Endodermal cell (in vitro differentiated cells): ENCODE data around the gene SFXN5. TPM values are rescaled to one million over a fixed set of nuclear protein-coding genes. Genes with fewer than 3 reads are reported as not detected.
"Not testable (repeated sequence)": the region's sequence is repeated elsewhere in the genome, so short reads cannot be mapped to it uniquely, and the experiment has no call there.

Experiments
- DNase-seq: peaks from one replicate; pipeline ENCODE4 v3.0.0-alpha.2; 2017
- H3K27ac ChIP-seq: 2 replicates; pipeline ENCODE4 v1.5.1; 2013; ENCODE audit warnings: mild to moderate bottlenecking, low read depth, low read length, moderate library complexity
- H3K27me3 ChIP-seq: 2 replicates; pipeline ENCODE4 v1.6.1; 2013; ENCODE audit warnings: mild to moderate bottlenecking, low read length, moderate library complexity; ENCODE audit not compliant: insufficient read depth, control insufficient read depth, poor library complexity, severe bottlenecking
- H3K36me3 ChIP-seq: 2 replicates; pipeline ENCODE4 v1.7.0; 2013; ENCODE audit warnings: mild to moderate bottlenecking, low read length, moderate library complexity; ENCODE audit not compliant: control insufficient read depth, insufficient read depth
- H3K4me1 ChIP-seq: one replicate; pipeline ENCODE4 v1.7.0; 2013; ENCODE audit warnings: low read length; ENCODE audit not compliant: control insufficient read depth, insufficient read depth
- H3K4me3 ChIP-seq: 2 replicates; pipeline ENCODE4 v1.5.1; 2013; ENCODE audit warnings: mild to moderate bottlenecking, low read length, moderate library complexity
- H3K9ac ChIP-seq: 2 replicates; pipeline ENCODE4 v1.6.1; 2013; ENCODE audit warnings: mild to moderate bottlenecking, low read length, moderate library complexity; ENCODE audit not compliant: poor library complexity, severe bottlenecking; ENCODE audit errors: extremely low read depth
- H3K9me3 ChIP-seq: 2 replicates; pipeline ENCODE4 v1.6.1; 2013; ENCODE audit warnings: mild to moderate bottlenecking, low read length, moderate library complexity; ENCODE audit not compliant: control insufficient read depth
- H3K27ac Mint-ChIP-seq: 2 replicates; pipeline ENCODE4 v1.8.0; 2020; ENCODE audit warnings: mixed read lengths
- H3K27me3 Mint-ChIP-seq: 2 replicates; pipeline ENCODE4 v1.8.0; 2021; ENCODE audit warnings: mild to moderate bottlenecking, mixed read lengths; ENCODE audit not compliant: insufficient read depth
- H3K36me3 Mint-ChIP-seq: 2 replicates; pipeline ENCODE4 v1.8.0; 2020; ENCODE audit warnings: low read depth, mixed read lengths
- H3K4me1 Mint-ChIP-seq: 2 replicates; pipeline ENCODE4 v1.8.0; 2020; ENCODE audit warnings: mixed read lengths
- H3K4me3 Mint-ChIP-seq: 2 replicates; pipeline ENCODE4 v1.8.0; 2020; ENCODE audit warnings: mild to moderate bottlenecking, moderate library complexity, mixed read lengths
- H3K9me3 Mint-ChIP-seq: 2 replicates; pipeline ENCODE4 v1.8.0; 2020; ENCODE audit warnings: mild to moderate bottlenecking, mixed read lengths
- WGBS, 2 experiments: methylation state at CpG; one replicate each; pipeline versions ENCODE4 v1.1.5 to v1.1.7; 2013; ENCODE audit warnings: missing lambda C conversion rate in 2 of 2, mixed read lengths in 1 of 2; ENCODE audit not compliant: insufficient coverage in 1 of 2, insufficient read length in 1 of 2; 5-methylcytosine and 5-hydroxymethylcytosine counted together
- total RNA-seq, 2 donors: library from RNA; stranded (reverse); fragmentation: NEBNext Ultra II Directional in 1 of 2; extraction: Animal tissue kit (Norgen Biotek cat#: 25700) in 1 of 2; gene quantifications; 2 replicates in 1 of 2; 3 replicates in 1 of 2; pipeline ENCODE4 v1.2.1, GENCODE V29; 2021
- TF ChIP-seq, protein P1 (sequence below): fragments of 200-600 bp; sonication (generic); conservative IDR thresholded peaks from 2 replicates; pipeline ENCODE4 v1.5.0; 2021; ENCODE audit warnings: antibody characterized with exemption, mild to moderate bottlenecking

SFXN5 gene
- total RNA-seq, 2 donors from 2014 or later, result 30.7 to 32.8 TPM

DNA sequence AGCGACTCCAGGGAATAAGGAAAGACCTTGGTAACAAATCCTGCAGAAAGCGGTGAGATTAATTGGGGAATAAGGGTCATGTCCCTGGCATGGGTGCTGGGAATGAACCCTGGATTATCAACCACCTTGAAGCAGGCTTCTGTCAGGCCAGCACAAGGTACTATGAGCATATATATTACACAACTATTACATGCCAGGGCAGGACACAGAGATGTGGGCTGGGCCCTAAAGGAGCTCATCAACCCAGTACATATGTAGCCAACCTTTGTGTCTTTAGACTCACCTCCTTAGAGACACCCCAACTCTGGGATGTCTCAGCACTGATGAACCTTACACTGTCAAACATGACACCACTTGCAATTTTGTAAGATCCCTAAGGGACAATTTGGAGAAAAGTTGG is 3.4 kb downstream of the SFXN5 start:
- peaks cover 9% of the 10 kb centered on the region for H3K36me3 Mint-ChIP-seq
- no peak overlapping the region for H3K4me3 Mint-ChIP-seq
- Histone ChIP-seq H3K9ac (no peak overlapping the region), H3K4me1 (peaks cover 3% of the 10 kb centered on the region), H3K9me3 (no peaks in the 10 kb centered on the region), H3K4me3 (no peak overlapping the region), H3K27ac (no peak overlapping the region), H3K36me3 (no peaks in the 10 kb centered on the region), H3K27me3 (no peaks in the 10 kb centered on the region)
- DNase-seq, result peak; percentile 24
- 95% methylated on average over 2 of the region's 2 CpGs; no CpG with 5 or more reads in 1 of the 2 experiments for WGBS, 2 experiments
- H3K27me3 Mint-ChIP-seq, result no peaks in the 10 kb centered on the region
- H3K4me1 Mint-ChIP-seq, result peaks cover 41% of the 10 kb centered on the region
- H3K27ac Mint-ChIP-seq, result no peak overlapping the region
- TF ChIP-seq, protein P1, sequence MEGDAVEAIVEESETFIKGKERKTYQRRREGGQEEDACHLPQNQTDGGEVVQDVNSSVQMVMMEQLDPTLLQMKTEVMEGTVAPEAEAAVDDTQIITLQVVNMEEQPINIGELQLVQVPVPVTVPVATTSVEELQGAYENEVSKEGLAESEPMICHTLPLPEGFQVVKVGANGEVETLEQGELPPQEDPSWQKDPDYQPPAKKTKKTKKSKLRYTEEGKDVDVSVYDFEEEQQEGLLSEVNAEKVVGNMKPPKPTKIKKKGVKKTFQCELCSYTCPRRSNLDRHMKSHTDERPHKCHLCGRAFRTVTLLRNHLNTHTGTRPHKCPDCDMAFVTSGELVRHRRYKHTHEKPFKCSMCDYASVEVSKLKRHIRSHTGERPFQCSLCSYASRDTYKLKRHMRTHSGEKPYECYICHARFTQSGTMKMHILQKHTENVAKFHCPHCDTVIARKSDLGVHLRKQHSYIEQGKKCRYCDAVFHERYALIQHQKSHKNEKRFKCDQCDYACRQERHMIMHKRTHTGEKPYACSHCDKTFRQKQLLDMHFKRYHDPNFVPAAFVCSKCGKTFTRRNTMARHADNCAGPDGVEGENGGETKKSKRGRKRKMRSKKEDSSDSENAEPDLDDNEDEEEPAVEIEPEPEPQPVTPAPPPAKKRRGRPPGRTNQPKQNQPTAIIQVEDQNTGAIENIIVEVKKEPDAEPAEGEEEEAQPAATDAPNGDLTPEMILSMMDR, result no peak
- no peaks in the 10 kb centered on the region for H3K9me3 Mint-ChIP-seq

DNA sequence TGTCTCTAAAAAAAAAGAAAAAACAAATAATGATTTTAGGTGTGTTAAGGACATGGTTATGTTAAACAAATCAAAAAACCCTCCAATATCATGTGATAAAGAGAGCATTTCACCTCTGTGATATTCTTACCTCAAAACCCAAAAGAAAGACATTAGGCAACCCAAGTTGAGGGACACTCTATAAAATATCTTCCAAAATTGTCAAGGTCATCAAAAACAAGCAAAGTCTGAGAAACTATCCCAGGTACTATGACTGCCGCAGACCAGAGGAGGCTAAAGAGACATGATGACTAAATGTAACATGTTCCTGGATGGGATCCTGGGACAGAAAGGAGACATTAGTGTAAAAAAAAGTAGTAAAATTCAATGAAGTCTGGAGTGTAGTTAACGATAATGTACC is 4.5 kb downstream of the SFXN5 start:
- H3K9ac ChIP-seq, result no peak overlapping the region
- Mint-ChIP-seq H3K4me3 (no peak overlapping the region), H3K36me3 (peaks cover 9% of the 10 kb centered on the region), H3K4me1 (peaks cover 35% of the 10 kb centered on the region), H3K27ac (no peak overlapping the region), H3K9me3 (no peaks in the 10 kb centered on the region), H3K27me3 (no peaks in the 10 kb centered on the region)
- H3K27ac ChIP-seq, result no peak overlapping the region
- TF ChIP-seq, protein P1, result no peak
- H3K36me3 ChIP-seq, result peaks cover 3% of the 10 kb centered on the region
- WGBS, 2 experiments, result 91 to 97% methylated on average over 2 of the region's 2 CpGs
- H3K9me3 ChIP-seq, result no peaks in the 10 kb centered on the region
- no peaks in the 10 kb centered on the region for H3K4me1 ChIP-seq
- H3K4me3 ChIP-seq, result no peak overlapping the region
- no peaks in the 10 kb centered on the region for H3K27me3 ChIP-seq
- DNase-seq, result no peak

DNA sequence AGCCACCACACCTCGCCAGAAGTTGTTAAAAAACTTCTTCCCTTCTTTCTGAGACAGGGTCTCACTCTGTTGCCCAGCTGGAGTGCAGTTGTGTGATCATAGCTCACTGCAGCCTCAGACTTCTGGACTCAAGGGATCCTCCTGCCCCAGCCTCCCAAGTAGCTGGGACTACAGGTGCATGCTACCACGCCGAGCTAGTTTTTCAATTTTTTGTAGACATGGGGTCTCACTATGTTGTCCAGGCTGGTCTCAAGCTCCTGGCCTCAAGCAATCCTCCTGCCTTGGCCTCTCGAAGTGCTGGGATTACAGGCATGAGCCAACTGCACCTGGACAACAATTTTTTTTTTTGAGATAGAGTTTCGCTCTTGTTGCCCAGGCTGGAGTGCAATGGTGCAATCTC is 6.4 kb downstream of the SFXN5 start:
- not testable (repeated sequence) for H3K36me3 Mint-ChIP-seq, H3K4me1 ChIP-seq, H3K36me3 ChIP-seq, H3K4me3 ChIP-seq, H3K27ac ChIP-seq, H3K9me3 ChIP-seq, H3K9ac ChIP-seq, H3K27ac Mint-ChIP-seq, H3K4me3 Mint-ChIP-seq, H3K9me3 Mint-ChIP-seq, DNase-seq, H3K27me3 ChIP-seq, H3K27me3 Mint-ChIP-seq
- peaks cover 31% of the 10 kb centered on the region for H3K4me1 Mint-ChIP-seq
- 93 to 95% methylated on average over 5 of the region's 5 CpGs for WGBS, 2 experiments
